ENCODE measurements around the gene SLC39A8. TPM values are rescaled to one million over a fixed set of nuclear protein-coding genes. Genes with fewer than 3 reads are reported as not detected.

The SLC39A8 gene
- total RNA-seq, 4 donors from 2014 or later, result 2.9 to 8.6 (median 6.3) TPM

GRCh38 chr4:102272318-102272717, 73.0 kb downstream of the SLC39A8 start:
- H3K27ac ChIP-seq, result no peak overlapping the region
- no peak for DNase-seq
- H3K4me3 ChIP-seq, result no peak overlapping the region
- no peaks in the 10 kb centered on the region for H3K27me3 ChIP-seq
- no peak for TF ChIP-seq POLR2A (IDR thresholded peaks at IDR 0.05)
- no peak for TF ChIP-seq CTCF (IDR thresholded peaks at IDR 0.05)
- WGBS, 2 donors, result 82 to 95% methylated on average over 8 of the region's 8 CpGs
- intact Hi-C loops (cut with DNase I), result no loop called here
- H3K36me3 ChIP-seq, result no peaks in the 10 kb centered on the region
- H3K9me3 ChIP-seq, result no peaks in the 10 kb centered on the region
- no peaks in the 10 kb centered on the region for H3K4me1 ChIP-seq

- intact Hi-C loops (cut with DNase I), result no loop called here
- H3K4me1 ChIP-seq, result no peaks in the 10 kb centered on the region
- H3K27ac ChIP-seq, result no peak overlapping the region
- no peak overlapping the region for H3K4me3 ChIP-seq
- no peaks in the 10 kb centered on the region for H3K36me3 ChIP-seq
- DNase-seq, result no peak
- no peaks in the 10 kb centered on the region for H3K9me3 ChIP-seq
- no peak for TF ChIP-seq POLR2A (IDR thresholded peaks at IDR 0.05)
- no peak for TF ChIP-seq CTCF (IDR thresholded peaks at IDR 0.05)
- H3K27me3 ChIP-seq, result no peaks in the 10 kb centered on the region
Observed at GRCh38 chr4:102268355-102268754, 76.9 kb downstream of the SLC39A8 start.

- Histone ChIP-seq H3K9me3 (no peaks in the 10 kb centered on the region), H3K4me1 (no peaks in the 10 kb centered on the region), H3K27ac (no peak overlapping the region), H3K36me3 (no peaks in the 10 kb centered on the region), H3K4me3 (no peak overlapping the region), H3K27me3 (no peaks in the 10 kb centered on the region)
- peak in 5 of 6 experiments; percentile 24 to 69 (median 39) for TF ChIP-seq CTCF (IDR thresholded peaks at IDR 0.05)
- no peak for TF ChIP-seq POLR2A (IDR thresholded peaks at IDR 0.05)
- WGBS, 2 donors, result 41 to 47% methylated on average over 3 of the region's 3 CpGs
- no peak for DNase-seq
- intact Hi-C loops (cut with DNase I), result no loop called here
Observed at GRCh38 chr4:102263024-102263787, 82.1 kb downstream of the SLC39A8 start.

- no peaks in the 10 kb centered on the region for H3K27me3 ChIP-seq
- intact Hi-C loops (cut with DNase I), result no loop called here
- WGBS, 2 donors, result 90 to 92% methylated on average over 1 of the region's 1 CpG
Observed at GRCh38 chr4:102259702-102260101, 85.6 kb downstream of the SLC39A8 start.

More at GRCh38 chr4:102259702-102260101, 85.6 kb downstream of the SLC39A8 start:
- TF ChIP-seq CTCF (IDR thresholded peaks at IDR 0.05) (no peak), POLR2A (IDR thresholded peaks at IDR 0.05) (no peak)
- Histone ChIP-seq H3K4me1 (no peaks in the 10 kb centered on the region), H3K27ac (no peak overlapping the region), H3K4me3 (no peak overlapping the region), H3K9me3 (no peaks in the 10 kb centered on the region), H3K36me3 (no peaks in the 10 kb centered on the region)
- DNase-seq, result no peak
